ENCODE data around the gene BTN2A1. TPM values are rescaled to one million over a fixed set of nuclear protein-coding genes. Genes with fewer than 3 reads are reported as not detected.

BTN2A1 gene
- total RNA-seq (2013; cell fraction: nucleolus; rRNA removed) = 38.7 and 39.2 TPM in 2 replicates
- total RNA-seq (2014; rRNA removed) = 7.2 and 8.2 TPM in 2 replicates
- 13.6 and 14.0 TPM in 2 replicates for total RNA-seq (2014; rRNA removed; fragmentation: Illumina TruSeq; extraction: Trizol)
- 15.6 and 16.7 TPM in 2 replicates for total RNA-seq (2021)
- 14.8 TPM for polyA plus RNA-seq (2011; ENCODE audit: low read depth)
- 25.5 and 28.0 TPM in 2 replicates for polyA plus RNA-seq (2011; rRNA removed)
- polyA plus RNA-seq (2011; cell fraction: cytosol; rRNA removed) = 21.4 and 23.1 TPM in 2 replicates
- polyA plus RNA-seq (2011; cell fraction: nucleus; rRNA removed) = 52.3 and 54.4 TPM in 2 replicates
- polyA plus RNA-seq (2012) = 17.9 and 19.6 TPM in 2 replicates
- polyA plus RNA-seq (2014; fragmentation: Illumina TruSeq; extraction: Trizol) = 18.7 and 20.7 TPM in 2 replicates
- polyA plus RNA-seq (2014; fragmentation: Nextera tagmentation; extraction: Ambion mirVana) = 10 to 100 TPM; 15.6 to 15.9 TPM
- 16.0 and 16.7 TPM in 2 replicates for polyA plus RNA-seq (2014; rRNA removed)
- polyA plus RNA-seq (2016; fragmentation: Nextera tagmentation; extraction: Ambion mirVana) = 10 to 100 TPM; 11.2 to 13.2 TPM
- polyA minus RNA-seq (2011; rRNA and poly(A)+ RNA removed) = 24.4 and 31.8 TPM in 2 replicates
- 7.4 and 9.5 TPM in 2 replicates for polyA minus RNA-seq (2011; cell fraction: cytosol; rRNA and poly(A)+ RNA removed)
- polyA minus RNA-seq (2011; cell fraction: nucleus; rRNA and poly(A)+ RNA removed) = 14.6 and 23.2 TPM in 2 replicates
- Bru-seq, nascent RNA = percentile 90 among the genes with signal in this experiment
- BruChase-seq, experiment 1, labeled RNA remaining after a 6-hour chase = percentile 77 among the genes with signal in this experiment
- percentile 83 among the genes with signal in this experiment for BruChase-seq, experiment 2, labeled RNA remaining after a 2-hour chase
- long read RNA-seq, experiment 1, partial matches to known transcripts = 3 of 19 reads
- long read RNA-seq, experiment 1, other reads (novel, unspliced or antisense) = 12 of 19 reads
- long read RNA-seq, experiment 2, transcript BTN2A1-201 (8 exons, 2,920 nt) = major isoform, 8 of 71 reads
- long read RNA-seq, experiment 2, partial matches to known transcripts = 21 of 71 reads
- long read RNA-seq, experiment 2, other reads (novel, unspliced or antisense) = 36 of 71 reads

- no peaks in the 10 kb centered on the region for H3K9me3 ChIP-seq (replicated peaks; ENCODE audit: control insufficient read depth, insufficient read depth, low read length)
- DNase-seq (ENCODE audit: low read depth, low spot score) (peak; percentile 70), ATAC-seq (peak; percentile 98), FAIRE-seq (peak; percentile 93)
- H3K27ac ChIP-seq (ENCODE audit: control insufficient read depth, insufficient read depth) = peak within 1 kb of the TSS; percentile 97
- peak within 1 kb of the TSS; percentile 99 for H3K9ac ChIP-seq (ENCODE audit: control insufficient read depth, insufficient read depth, low read length)
- ChIA-PET RAD21 (ENCODE audit: unreplicated experiment) (no interaction called here), CTCF (no interaction called here), SMC1A (ENCODE audit: uncharacterized antibody, unreplicated experiment) (interaction anchor here (0.8 to 1.6 kb wide), 4 partner anchors 12 to 116 kb away, joined by 3 to 7 read pairs (median 4); no protein-coding TSS in a partner anchor), POLR2A (interaction anchor here (0.7 kb wide), 1 partner anchor 16 kb away, joined by 4 read pairs; no protein-coding TSS in a partner anchor)
- peak within 1 kb of the TSS; percentile 86 for H3K4me2 ChIP-seq (ENCODE audit: control insufficient read depth, insufficient read depth)
- H3K27me3 ChIP-seq (replicated peaks in 1 of 2; ENCODE audit: control insufficient read depth in 2 of 2, insufficient read depth in 2 of 2, low read length in 1 of 2) = no peaks in the 10 kb centered on the region
- no peaks in the 10 kb centered on the region for H4K20me1 ChIP-seq (ENCODE audit: control insufficient read depth, insufficient read depth)
- in situ Hi-C loops (cut with MboI) = no loop called here
- peaks cover 38% of the 10 kb centered on the region for H3K79me2 ChIP-seq (ENCODE audit: control insufficient read depth, insufficient read depth, low read length)
- BruUV-seq (replicated peaks) = TSS peak; percentile 58
- intact Hi-C loops (cut with micrococcal nuclease; ENCODE audit: unreplicated experiment) = no loop called here
- WGBS (ENCODE audit: insufficient coverage, insufficient replicate concordance, low lambda C conversion rate, missing lambda C conversion rate) = under 1% methylated on average over 22 of the region's 31 CpGs
- peaks cover 22% of the 10 kb centered on the region for H3K4me1 ChIP-seq (ENCODE audit: control insufficient read depth, insufficient read depth, low read length)
- peak within 1 kb of the TSS; percentile 85 for H3K4me3 ChIP-seq
- peaks cover 5 to 18% of the 10 kb centered on the region in 2 experiments for H3K36me3 ChIP-seq (ENCODE audit: control insufficient read depth in 2 of 2, insufficient read depth in 2 of 2, low read length in 1 of 2)
- peak within 1 kb of the TSS; percentile 96 for H2AFZ ChIP-seq (ENCODE audit: control insufficient read depth, low read depth, low read length)
- TF ChIP-seq CREM (IDR thresholded peaks at IDR 0.05; ENCODE audit: low read depth) (peak; percentile 88), MYB (IDR thresholded peaks at IDR 0.05; ENCODE audit: borderline replicate concordance, low read depth, low read length) (no peak), CEBPB (IDR thresholded peaks at IDR 0.05; ENCODE audit: borderline replicate concordance in 1 of 2, low read depth in 2 of 2, low read length in 2 of 2) (peak in 1 of 2 experiments; percentile 68; a peak in 1 of 4 replicates), CBFB (IDR thresholded peaks at IDR 0.05; ENCODE audit: low read depth) (no peak), POLR2A (IDR thresholded peaks at IDR 0.05; ENCODE audit: low read depth, low read length) (peak; percentile 66; the same call in 1 of the 2 replicates), STAT1 (conservative IDR thresholded peaks at IDR 0.05) (no peak), RFX5 (IDR thresholded peaks at IDR 0.05; ENCODE audit: low read depth, low read length) (peak; percentile 98), BRCA1 (IDR thresholded peaks at IDR 0.05; ENCODE audit: low read depth, low read length) (no peak), SMARCA5 (IDR thresholded peaks at IDR 0.05) (no peak; the same call in 1 of the 2 replicates)
- TF ChIP-seq, protein P1, sequence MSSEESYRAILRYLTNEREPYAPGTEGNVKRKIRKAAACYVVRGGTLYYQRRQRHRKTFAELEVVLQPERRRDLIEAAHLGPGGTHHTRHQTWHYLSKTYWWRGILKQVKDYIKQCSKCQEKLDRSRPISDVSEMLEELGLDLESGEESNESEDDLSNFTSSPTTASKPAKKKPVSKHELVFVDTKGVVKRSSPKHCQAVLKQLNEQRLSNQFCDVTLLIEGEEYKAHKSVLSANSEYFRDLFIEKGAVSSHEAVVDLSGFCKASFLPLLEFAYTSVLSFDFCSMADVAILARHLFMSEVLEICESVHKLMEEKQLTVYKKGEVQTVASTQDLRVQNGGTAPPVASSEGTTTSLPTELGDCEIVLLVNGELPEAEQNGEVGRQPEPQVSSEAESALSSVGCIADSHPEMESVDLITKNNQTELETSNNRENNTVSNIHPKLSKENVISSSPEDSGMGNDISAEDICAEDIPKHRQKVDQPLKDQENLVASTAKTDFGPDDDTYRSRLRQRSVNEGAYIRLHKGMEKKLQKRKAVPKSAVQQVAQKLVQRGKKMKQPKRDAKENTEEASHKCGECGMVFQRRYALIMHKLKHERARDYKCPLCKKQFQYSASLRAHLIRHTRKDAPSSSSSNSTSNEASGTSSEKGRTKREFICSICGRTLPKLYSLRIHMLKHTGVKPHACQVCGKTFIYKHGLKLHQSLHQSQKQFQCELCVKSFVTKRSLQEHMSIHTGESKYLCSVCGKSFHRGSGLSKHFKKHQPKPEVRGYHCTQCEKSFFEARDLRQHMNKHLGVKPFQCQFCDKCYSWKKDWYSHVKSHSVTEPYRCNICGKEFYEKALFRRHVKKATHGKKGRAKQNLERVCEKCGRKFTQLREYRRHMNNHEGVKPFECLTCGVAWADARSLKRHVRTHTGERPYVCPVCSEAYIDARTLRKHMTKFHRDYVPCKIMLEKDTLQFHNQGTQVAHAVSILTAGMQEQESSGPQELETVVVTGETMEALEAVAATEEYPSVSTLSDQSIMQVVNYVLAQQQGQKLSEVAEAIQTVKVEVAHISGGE (CRISPR knock-in tag; IDR thresholded peaks at IDR 0.05) = no peak
- TF ChIP-seq, protein P2, sequence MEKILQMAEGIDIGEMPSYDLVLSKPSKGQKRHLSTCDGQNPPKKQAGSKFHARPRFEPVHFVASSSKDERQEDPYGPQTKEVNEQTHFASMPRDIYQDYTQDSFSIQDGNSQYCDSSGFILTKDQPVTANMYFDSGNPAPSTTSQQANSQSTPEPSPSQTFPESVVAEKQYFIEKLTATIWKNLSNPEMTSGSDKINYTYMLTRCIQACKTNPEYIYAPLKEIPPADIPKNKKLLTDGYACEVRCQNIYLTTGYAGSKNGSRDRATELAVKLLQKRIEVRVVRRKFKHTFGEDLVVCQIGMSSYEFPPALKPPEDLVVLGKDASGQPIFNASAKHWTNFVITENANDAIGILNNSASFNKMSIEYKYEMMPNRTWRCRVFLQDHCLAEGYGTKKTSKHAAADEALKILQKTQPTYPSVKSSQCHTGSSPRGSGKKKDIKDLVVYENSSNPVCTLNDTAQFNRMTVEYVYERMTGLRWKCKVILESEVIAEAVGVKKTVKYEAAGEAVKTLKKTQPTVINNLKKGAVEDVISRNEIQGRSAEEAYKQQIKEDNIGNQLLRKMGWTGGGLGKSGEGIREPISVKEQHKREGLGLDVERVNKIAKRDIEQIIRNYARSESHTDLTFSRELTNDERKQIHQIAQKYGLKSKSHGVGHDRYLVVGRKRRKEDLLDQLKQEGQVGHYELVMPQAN (conservative IDR thresholded peaks at IDR 0.05) = peak; percentile 57
These were observed at the start of gene BTN2A1 for GRCh38 chr6:26457806-26458688. Gene BTN2A1 (plus strand): TSS chr6:26457955. CDS start chr6:26458637, 682 bp downstream.

All from GM12878 (cell line).